CD4-positive, alpha-beta T cell treated with Interleukin-2 at 100 ng/mL for 4 hours (primary cell): ENCODE measurements around the gene CRACDL.

Experiments
- DNase-seq: peaks from one replicate; pipeline ENCODE4 v3.0.0-alpha.2; 2020; ENCODE audit warnings: low spot score

CRACDL gene

DNA sequence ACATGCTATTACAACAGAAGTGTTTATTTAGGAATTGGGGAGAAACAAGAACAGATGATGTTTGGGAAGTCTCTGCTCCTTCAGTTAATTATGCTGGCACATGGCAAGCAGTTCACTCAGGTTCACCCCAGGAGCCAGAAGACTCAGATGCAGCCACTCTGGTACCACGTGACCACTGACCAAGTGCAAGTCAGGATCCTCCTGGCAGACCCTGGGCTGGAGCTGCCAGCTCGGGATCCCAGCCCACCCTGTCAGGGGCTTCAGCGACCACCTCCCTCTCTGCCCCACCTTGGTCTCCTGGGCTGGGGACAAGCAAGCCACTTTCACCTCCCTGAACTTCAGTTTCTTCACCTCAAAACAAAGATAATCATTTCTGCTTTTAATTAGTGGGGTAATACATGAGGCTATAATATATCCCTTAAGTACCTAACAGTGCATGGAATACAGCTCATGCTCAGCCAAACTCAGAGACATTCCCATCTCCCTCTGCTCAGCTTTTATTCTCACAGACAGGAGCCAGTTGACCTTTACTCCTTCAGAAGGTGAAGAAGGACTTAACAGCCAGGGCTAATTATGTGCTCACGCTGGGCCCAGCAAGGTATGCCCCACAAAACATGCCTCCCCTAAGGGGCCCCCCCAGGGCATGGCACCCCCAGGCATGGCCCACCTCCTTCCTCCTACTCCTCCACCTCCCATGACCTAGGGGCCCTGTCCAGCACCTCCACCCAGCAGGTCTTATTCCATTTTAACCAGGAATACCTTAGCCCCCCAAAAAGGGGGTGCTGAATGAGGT lies 11.8 kb downstream of the CRACDL start:
- no peak for DNase-seq

DNA sequence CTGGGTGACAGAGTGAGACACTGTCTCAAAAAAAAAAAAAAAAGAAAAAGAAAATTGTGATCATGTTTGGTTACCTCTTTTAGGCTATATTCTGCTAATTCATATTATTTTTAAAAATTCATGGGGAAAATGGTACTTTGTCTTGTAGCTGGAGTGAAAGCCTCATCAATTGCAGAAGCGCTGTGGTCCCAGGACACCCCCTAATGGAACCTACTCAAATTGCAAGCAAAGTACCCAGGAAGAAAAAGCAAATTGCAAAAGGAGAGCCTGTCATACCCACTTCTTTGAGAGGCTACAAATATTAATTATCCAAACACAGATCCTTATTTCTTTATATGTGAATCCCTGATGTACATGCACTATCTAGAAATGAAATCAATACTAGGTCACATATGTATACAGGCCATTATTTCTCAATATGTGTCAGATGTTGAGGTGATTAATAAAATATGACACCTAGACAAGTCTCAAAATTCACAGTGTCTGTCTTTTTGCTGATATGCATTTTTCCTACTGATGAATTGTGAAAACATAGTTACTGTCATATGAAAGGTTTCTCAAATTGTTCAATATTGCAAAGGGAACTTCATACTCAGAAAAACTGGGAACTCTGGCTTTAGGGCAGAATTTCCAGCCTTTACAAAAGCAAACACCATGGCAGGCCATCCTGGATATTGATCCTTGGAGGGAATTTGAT lies 12.6 kb downstream of the CRACDL start:
- DNase-seq, result no peak

DNA sequence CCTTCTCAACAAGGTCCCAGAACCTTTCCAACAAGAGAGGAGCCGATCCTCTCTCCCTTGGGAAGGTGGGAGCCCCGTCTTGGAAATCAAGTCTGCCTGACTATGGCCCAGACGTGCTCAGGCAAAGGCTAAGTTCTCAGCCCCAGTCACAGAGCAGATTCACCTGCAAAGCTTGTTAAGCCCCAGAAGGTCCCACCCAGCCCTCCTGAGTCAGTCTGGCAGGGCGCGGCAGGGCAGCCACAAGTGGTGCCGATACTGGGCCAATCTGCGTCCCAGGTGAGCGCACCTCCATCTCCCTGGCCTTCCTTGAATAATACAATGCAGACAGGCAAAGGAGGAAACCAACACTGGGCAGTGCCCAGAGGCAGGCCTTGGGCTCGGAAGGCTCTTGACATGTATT lies 15.0 kb downstream of the CRACDL start:
- DNase-seq, result no peak

DNA sequence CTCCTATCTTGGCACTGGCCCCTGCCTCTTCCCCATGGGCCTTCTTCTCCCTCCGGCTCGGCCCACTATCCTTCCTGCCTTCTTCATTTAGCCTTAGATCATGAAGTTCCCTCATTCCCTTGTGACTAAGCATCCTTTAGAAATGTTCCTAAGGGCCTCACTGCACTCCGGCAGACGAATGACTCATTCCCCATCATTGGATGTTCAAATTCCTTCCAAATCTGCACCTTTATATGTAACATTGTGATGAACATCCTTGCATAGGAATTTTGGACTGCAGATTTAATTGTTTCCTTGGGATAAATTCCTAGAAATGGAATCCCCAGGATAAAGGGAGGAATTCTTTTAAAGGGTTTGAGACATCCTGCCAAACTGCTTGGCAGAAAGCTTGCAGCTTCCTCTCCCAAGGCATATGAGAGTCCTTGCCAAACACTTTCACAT lies 19.0 kb downstream of the CRACDL start:
- DNase-seq, result no peak

DNA sequence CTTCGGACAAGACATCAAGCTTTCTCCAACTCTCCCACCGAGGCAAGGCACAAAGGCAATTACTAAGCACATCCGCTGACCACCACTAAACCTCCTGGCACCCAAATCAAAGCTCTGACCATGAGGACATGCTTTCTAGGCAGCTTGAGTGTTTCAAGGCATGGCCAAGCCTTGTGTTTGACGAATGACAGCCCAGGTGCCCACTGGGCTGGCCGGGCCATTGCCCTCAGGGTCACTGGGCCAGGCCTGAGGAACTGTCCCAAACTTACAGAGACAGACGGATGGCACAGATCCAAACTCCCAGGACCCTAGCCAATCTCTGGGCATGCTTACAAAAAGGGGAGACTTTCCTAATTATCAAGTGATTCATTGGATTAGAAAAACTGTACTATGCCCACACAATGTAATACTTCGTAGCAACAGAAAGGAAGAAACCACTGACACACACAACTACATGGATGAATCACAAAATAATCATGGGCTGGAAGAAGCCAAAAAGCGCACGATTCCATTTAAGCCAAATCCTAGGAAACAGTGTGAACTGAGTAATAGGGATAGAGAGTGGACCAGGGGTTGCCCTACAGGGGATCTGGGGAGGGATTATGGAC lies 20.2 kb downstream of the CRACDL start:
- DNase-seq, result no peak

DNA sequence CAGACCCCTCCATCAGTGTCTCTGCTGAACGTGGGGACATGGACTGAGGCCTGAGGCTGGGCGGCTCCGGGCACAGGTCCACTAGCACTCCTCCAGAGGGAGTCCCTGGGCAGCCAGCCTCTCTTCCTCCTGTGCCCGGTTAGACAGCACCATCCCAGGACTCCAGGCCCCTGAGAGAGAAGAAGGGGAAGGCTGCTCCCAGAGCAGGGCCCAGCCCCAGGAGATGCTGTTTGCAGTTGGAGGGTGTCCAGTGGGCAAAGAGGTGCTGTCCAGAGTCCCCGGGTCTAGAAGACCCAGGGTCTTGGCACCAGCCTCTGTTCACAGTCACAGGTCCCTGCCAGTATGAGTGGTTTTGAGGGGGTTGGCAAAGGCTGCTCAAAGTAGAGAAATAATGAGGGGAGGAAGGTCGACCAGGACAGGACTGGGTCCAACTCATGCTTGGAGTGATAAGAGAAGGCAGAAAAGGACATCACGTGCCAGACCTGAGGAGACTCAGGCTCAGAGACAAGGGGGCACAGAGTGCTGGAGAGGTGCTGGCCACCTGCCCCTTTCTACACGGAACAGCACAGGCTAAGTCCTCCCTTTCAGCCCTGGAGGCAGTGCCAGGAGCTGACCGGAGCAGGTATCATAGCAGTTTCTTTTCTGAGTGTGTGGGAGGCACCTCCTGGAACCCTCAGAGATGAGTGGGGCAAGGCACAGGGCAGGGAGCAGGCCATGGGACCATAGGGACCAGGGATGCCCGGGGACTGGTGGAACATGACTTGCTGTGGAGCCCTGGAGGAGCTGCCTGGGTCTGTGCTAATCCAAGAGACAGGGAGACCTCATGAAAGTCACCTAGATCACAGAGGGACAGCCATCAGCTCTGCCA lies 21.1 kb downstream of the CRACDL start:
- DNase-seq, result no peak

DNA sequence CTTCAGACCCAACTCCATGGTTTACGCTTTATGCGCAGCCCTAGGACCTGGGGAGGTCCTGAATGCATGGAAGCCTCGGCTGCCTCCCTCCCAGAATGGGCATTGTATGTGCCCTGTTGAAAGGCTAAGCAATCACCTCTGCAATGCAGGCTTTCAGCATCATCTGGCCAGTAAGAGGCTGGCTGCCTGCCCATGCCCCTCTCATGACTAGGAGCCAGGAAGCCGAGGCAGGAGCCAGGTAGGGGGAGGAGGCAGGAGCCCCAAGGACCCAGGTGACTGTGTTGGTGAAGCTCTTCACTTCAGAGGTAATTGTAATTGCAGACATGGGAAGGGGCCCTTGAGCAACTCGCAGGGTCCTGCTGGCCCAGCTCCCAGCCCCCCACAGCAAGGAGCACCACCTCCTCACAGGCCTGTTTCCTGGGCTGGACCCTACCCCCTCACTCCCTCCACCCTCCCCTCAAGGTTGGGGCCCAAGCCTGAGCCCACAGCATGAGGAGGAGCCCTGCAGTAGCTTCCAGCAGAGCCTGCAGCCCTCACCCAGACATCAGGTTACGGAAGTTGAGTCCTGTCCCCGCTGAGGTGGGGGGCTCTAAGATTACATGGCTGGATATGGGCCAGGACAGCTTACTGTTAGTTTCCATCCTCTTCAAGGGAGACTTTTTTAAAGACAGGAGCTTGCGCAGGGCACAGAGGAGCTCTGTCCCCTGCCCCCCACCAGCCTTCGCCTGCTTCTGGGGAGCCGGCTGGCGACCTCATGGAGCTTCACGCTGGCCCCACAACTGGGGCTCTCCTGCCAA lies 21.9 kb downstream of the CRACDL start:
- no peak for DNase-seq

DNA sequence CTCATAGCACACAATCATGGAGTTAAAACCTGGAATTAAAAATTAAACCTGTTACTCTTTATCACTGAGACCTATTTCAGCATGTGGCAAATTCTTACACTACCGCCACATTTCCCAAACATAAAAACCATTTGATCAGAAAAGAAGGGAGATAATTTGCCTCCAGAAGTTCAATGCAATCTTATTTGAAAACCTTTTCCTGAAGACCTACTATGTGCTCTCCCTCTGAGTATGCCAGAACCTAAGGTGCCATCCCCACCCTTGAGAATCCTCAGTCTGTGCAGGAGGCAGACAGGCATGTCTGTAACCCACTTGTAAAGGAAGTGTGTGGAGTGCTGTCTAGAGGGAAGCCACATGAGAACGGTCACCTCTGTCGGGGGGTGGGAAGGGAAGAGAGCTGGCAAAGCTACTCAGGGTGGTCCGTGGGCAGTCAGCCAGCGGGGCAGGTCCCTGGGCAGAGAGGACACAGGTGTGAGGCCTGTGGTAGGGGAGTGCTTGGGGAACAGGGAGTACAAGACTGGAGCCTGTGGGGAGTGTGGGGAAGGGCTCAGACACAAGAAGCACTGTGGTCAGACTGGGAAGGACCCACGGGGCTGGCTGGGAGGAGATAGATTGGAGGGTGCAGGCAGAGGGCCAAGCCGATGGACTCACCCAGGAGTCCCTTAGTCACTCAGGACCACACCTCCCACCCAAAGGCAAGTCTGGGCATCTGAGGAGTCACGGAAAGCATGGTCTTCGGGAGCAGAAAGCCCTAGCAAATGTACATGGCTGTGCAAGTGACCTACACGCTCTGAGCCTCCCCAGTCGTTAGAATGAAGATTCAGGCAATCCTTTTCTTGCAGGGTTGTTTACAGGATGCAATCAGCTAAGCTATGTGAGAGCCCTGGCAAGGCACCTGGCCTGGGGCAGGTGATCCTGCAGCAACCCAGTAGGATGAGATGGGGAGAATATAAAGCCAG lies 22.8 kb downstream of the CRACDL start:
- DNase-seq, result no peak

DNA sequence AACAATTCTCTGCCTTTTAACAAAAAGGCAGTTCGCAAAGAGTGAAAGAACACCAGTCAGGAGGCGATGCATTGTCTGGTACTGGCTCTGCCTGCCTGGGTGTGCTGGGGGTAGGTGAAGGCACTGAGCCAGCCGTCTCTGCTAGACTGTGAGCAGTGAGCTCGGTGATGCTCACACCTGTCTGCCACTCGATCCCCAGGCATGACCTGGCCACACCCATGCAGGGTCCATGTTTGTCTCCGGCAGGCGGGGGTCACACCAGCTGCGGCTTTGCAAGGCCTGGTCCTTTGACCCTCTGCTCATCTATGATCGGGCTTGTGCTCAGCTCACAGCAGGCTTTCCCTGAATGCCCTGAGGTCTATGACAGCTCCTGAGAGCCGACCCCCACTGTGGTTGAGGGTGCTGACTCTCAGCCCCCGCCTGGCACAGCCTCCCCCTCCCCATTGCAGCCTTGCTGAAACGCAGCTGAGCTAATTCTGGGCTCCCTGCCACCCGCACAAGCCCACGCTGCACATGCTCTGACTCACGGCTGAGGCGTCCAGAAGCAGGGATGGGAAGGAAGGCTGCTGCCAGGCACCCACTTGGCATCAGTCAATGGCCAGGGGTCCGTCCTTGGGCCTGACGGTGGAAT lies 23.7 kb downstream of the CRACDL start:
- DNase-seq, result no peak

DNA sequence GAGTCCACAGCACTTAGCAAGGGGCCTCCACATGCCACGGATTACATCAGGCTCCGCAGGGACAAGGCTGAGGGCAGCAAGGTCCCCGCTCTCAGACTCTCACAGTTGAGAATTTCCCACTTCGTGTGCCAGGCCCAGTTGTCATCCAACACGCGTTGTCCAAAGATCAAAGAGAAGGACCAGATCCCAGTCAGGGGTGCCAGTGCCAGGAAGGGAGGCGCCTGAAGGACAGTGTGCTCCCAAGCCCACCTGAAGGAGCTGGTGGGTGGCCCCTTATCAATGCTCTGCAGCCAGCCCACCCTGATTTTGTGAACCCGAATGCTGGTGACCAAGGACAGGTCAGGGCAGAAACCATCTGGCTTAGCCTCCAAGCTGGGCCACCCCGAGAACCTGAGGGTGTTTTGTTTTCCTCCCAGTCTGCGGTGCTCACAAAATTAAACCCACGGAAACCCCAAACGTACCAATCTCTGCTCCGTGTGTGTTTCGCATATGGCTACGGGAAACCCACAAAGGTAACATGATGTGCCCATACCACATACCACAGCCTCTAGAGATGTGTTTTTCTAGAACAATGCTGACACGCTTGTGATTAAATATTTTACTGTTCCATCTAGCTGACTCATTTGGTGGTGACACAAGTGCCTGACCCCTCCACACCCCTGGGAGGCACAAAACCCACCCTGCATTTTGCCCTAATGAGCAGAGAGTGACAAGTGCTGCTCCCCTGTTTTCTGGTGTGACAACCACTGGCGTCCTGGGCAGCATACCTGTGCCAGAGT lies 24.5 kb downstream of the CRACDL start:
- DNase-seq, result no peak

DNA sequence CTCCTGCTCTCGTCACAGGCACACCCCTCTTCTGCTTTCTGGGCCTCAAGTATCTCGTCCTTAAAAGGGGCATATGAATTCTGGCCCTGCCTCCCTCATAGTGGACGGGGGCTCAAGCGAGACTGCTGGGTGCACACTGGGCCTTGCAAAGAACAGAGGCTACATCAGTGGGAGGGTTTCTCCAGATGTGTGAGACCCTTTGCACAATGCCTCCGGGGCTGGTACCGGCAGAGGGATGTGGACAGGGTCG lies 25.0 kb downstream of the CRACDL start:
- no peak for DNase-seq

DNA sequence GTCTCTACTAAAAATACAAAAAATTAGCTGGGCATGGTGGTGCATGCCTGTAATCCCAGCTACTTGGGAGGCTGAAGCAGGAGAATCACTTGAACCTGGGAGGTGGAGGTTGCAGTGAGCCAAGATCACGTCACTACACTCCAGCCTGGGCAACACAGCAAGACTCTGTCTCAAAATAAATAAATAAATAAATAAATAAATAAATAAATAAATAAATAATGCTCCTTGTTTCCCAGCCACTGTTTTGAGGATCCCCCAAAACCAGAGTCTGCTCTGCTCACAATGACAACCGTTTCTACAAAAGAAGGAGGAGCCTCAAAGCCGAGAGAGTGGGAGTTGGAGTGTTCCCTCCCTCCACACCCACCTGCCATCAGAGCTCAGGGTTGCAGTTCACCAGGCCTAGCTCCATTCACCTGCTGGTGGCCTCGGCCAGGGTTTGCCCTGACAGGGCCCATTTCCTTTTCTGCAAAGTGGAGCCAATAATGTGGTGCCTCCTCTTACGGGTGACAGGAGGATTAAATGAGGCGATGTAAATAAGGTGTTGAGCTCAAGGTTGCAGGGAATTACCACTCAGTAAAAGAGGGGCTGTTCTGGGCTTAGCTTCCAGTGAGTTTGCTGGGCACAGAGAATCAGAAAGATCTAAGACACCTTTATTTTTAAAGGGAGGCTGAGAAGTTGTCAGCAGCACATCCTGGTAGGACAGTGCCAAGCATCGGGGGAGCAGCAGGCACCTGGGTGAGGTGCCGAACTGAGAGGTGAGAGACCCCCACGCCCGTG lies 25.5 kb downstream of the CRACDL start:
- no peak for DNase-seq

DNA sequence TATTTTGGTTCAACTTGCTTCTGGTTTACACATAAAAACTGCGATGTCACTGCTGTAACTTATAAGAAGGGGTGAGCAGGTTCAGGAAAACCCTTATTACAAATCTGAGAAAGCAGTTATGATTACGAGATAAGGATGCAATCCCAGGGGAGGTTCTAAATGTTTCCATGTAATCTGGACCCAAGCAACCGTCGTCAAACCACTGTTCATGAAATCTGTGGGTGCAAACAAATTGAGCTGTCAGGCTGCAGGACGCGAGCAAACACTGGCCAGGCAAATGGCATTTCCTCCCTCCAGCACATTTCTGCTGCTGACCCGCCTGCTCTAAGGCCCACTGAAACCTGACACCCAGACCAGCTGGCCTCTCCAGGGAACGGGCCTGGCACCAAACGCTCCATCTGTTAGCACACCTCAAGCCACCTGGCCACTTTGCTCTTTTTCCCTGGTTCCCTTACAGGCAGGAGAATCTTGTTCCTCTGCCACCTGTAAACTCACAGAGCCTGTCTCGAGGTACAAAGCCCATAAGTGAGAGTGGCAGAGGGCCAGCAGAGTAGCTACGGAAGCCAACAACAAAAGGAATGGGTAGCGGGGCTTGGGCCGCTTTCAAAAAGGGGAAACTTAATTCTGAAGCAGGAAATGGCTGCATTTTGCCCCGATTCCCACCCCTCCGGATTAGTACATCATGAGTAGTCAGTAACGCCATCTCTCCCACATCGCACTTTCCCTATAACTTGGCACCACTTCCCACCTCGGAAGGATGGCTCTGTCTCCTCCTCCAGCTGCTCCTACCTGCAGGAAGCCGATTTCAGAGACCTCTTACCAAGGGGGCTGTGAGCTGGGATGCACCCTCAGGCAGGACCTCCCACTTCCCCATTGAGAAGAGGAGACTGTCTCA lies 26.5 kb downstream of the CRACDL start:
- no peak for DNase-seq

DNA sequence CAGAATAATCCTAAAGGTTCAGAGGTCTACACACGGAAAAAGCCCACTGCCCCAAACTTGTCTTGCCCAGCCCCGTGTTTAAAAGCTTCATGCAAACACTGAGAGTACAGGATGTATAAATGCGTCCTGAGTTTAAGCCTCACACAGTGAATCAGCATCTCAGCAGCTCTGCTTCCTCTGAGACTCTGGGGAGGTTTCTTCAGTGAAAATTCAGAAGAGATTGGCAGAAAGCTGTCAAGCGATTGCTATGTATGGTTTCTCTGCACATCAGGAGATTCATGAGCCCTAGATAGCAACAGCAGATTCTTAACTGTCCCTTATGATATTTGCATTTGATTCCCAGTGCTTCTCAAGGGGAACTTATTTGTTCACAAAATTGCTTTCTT lies 27.1 kb downstream of the CRACDL start:
- no peak for DNase-seq

DNA sequence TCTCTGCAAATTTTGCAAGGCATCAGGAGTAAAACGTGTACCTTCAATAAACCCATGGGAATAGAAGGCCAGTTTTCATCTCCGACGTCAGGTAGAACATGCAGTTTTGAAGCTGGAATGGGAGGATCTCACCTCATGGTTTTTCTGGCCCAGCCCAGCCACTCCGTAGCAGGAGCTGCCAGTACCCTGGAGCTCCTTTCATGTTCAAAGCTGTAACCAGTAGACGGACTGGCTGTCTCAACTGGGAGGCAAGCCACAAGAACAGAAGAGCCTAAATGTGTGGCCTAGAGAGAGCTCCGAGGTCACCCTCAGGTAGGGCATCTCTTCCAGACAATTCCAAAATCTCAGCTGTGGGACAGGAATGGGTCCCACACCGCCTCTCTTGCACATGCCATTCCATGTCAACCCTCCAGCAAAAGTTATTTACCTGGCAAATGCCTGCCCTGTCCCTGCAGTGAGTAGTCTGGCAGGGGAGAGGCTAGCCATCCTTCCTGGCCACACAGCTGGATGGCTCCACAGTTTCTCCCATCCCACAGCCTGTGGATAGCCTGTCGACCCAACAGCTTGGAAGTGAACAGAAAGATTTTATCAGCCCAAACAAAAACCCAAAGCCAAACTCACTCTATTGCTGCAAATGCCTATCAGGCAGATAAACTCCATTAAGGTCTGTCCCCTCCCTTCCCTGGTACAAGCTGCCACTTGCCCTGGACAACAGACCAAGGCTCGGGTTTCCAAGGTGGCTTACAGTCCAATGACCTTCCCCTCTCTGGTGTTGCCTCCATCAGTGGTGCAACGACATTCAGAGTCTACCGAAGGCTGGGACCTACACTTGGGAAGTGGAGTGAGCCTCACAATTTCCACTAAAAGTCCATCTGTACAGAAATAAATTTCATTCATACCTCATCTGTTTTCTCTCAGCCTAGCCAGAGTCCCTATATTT lies 27.8 kb downstream of the CRACDL start:
- no peak for DNase-seq

DNA sequence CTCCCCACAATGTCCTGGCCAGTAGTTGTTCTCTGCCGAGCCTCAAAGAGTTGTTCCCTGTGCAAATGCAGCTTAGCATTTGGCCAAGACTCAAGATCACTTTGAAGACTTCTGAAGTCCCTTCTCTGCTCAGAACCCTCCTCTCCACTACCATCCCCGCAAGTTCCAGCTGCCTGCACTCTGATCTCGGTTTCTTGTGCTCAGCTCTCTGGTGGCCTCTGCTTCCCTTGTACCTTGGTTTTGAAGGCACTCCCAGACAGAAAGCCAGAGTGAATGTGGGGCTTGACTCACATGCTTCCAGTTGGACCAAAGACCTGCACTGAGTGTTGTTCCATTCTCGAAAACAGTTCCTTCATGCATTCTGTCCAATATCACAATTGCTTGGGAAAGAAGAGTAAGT lies 28.6 kb downstream of the CRACDL start:
- DNase-seq, result no peak
